Endothelial cell of umbilical vein (primary cell): ENCODE results near the gene KDM4B. TPM values are rescaled to one million over a fixed set of nuclear protein-coding genes. Genes with fewer than 3 reads are reported as not detected.

Experiments
- BruUV-seq: library from RNA; stranded (reverse); fragments of 400-500 nt; replicated peaks from 2 replicates; lab custom pipeline; 2021; lab: Mats Ljungman, UMichigan
- CTCF ChIA-PET: fragments of 300-600, 350-600 bp; sonication (Branson Sonifier 250); formaldehyde crosslinking; loops from one replicate; lab custom pipeline; 2021; ENCODE audit warnings: antibody characterized with exemption, inconsistent platforms; lab: Charles Lee
- POLR2A ChIA-PET: fragments of 300-600, 350-600 bp; sonication (Branson Sonifier 250); formaldehyde crosslinking; loops from one replicate; lab custom pipeline; 2021; ENCODE audit warnings: antibody characterized with exemption, inconsistent platforms; lab: Charles Lee
- DNase-seq: peaks from one replicate; pipeline ENCODE4 v3.0.0-alpha.2; 2011; ENCODE audit warnings: low read depth, low spot score
- FAIRE-seq: peaks from 2 replicates; lab custom pipeline; 2011; peaks lifted over from hg19 to GRCh38; lab: Jason Lieb, UNC
- H2AFZ ChIP-seq: 2 replicates; pipeline ENCODE4 v1.6.0; 2012; ENCODE audit warnings: low read depth, low read length, control low read depth, inconsistent platforms
- H3K27ac ChIP-seq: 2 replicates; pipeline ENCODE4 v1.5.1; 2011; ENCODE audit warnings: low read depth, mild to moderate bottlenecking, control low read depth, low read length, moderate library complexity; ENCODE audit not compliant: insufficient read depth
- H3K27me3 ChIP-seq, 2 experiments: 2 replicates each; pipeline versions ENCODE4 v1.6.0 to v1.6.1; 2011; ENCODE audit warnings: low read length in 2 of 2, mixed read lengths in 1 of 2; ENCODE audit not compliant: control insufficient read depth in 2 of 2, insufficient read depth in 2 of 2
- H3K36me3 ChIP-seq, 2 experiments: 2 replicates in 1 of 2; 3 replicates in 1 of 2; pipeline ENCODE4 v1.5.1; 2011; ENCODE audit warnings: low read length in 2 of 2, mild to moderate bottlenecking in 1 of 2, moderate library complexity in 1 of 2; ENCODE audit not compliant: control insufficient read depth in 2 of 2, insufficient read depth in 2 of 2; ENCODE audit errors: extremely low read depth in 1 of 2
- H3K4me1 ChIP-seq: 3 replicates; pipeline ENCODE4 v1.5.1; 2011; ENCODE audit warnings: mild to moderate bottlenecking, low read length; ENCODE audit not compliant: control insufficient read depth, insufficient read depth; ENCODE audit errors: extremely low read depth
- H3K4me2 ChIP-seq: 2 replicates; pipeline ENCODE4 v1.6.1; 2011; ENCODE audit warnings: low read length, control low read depth, mixed read lengths; ENCODE audit not compliant: insufficient read depth
- H3K4me3 ChIP-seq, 3 experiments: fragments of 200-600 bp in 1 of 3; sonication (generic), shearing (Covaris generic) in 1 of 3; replicated peaks in 1 of 3; 2 replicates each; pipeline ENCODE4 v1.5.1; 2011 to 2016; ENCODE audit warnings: control low read depth in 3 of 3, low read length in 3 of 3, mild to moderate bottlenecking in 2 of 3, inconsistent platforms in 1 of 3, low read depth in 1 of 3, moderate library complexity in 1 of 3; ENCODE audit not compliant: insufficient read depth in 1 of 3
- H3K79me2 ChIP-seq: 2 replicates; pipeline ENCODE4 v1.6.0; 2012; ENCODE audit warnings: low read length, inconsistent platforms; ENCODE audit not compliant: control insufficient read depth, insufficient read depth
- H3K9ac ChIP-seq: replicated peaks from 2 replicates; pipeline ENCODE3; 2011; ENCODE audit warnings: low read length, control low read depth; ENCODE audit not compliant: insufficient read depth; ENCODE audit errors: extremely low read depth
- H3K9me1 ChIP-seq: replicated peaks from 3 replicates; pipeline ENCODE4 v1.6.0; 2011; ENCODE audit warnings: mild to moderate bottlenecking, low read length; ENCODE audit not compliant: control insufficient read depth, insufficient read depth; ENCODE audit errors: extremely low read depth
- H3K9me3 ChIP-seq: replicated peaks from 2 replicates; pipeline ENCODE4 v1.5.1; 2012; ENCODE audit warnings: low read length, inconsistent platforms; ENCODE audit not compliant: control insufficient read depth, insufficient read depth
- H4K20me1 ChIP-seq: replicated peaks from 2 replicates; pipeline ENCODE3; 2011; ENCODE audit warnings: mild to moderate bottlenecking, low read length; ENCODE audit not compliant: control insufficient read depth, insufficient read depth; ENCODE audit errors: extremely low read depth
- CTCF ChIP-seq, 2 donors: IDR thresholded peaks; 1 replicate in 1 of 2; 2 replicates in 1 of 2; pipeline ENCODE4 v1.5.1; 2011; ENCODE audit warnings: low read length in 2 of 2, mild to moderate bottlenecking in 2 of 2, moderate library complexity in 2 of 2, control low read depth in 1 of 2, inconsistent platforms in 1 of 2, low read depth in 1 of 2; ENCODE audit not compliant: insufficient read depth in 1 of 2; ENCODE audit errors: extremely low read depth in 1 of 2
- EZH2 ChIP-seq: IDR thresholded peaks from 2 replicates; pipeline ENCODE4 v1.6.1; 2012; ENCODE audit warnings: borderline replicate concordance, low read depth, mild to moderate bottlenecking, moderate library complexity, low read length, inconsistent platforms; ENCODE audit not compliant: severe bottlenecking
- MYC ChIP-seq: IDR thresholded peaks from one replicate; pipeline ENCODE4 v1.6.1; 2011; ENCODE audit warnings: mild to moderate bottlenecking, low read depth, low read length
- POLR2A ChIP-seq: IDR thresholded peaks from 2 replicates; pipeline ENCODE4 v1.6.1; 2012; ENCODE audit warnings: low read depth, mild to moderate bottlenecking, control low read depth, low read length
- dilution Hi-C: fragments of 300-500 bp; cut with MboI; formaldehyde crosslinking; loops from one replicate; pipeline ENCODE4 v1.15.0; 2019; ENCODE audit warnings: low sequenced_read_pairs; ENCODE audit not compliant: extremely low pct_ligation_motif_present
- intact Hi-C: fragments of 100-400 bp; cut with micrococcal nuclease; formaldehyde crosslinking; loops from one replicate; pipeline ENCODE4 v1.10.0; 2022
- polyA plus RNA-seq, 4 experiments: library from polyadenylated mRNA; depleted of rRNA in 3 of 4; stranded (reverse) in 3 of 4; unstranded in 1 of 4; fragments of >200 nt; gene quantifications; 2 replicates each; pipeline versions ENCODE4 v1.2.1 to v1.2.3, GENCODE V29; 2011 to 2012; ENCODE audit warnings: missing spikeins in 1 of 4
- total RNA-seq: library from RNA; stranded (reverse); gene quantifications from 2 replicates; pipeline ENCODE4 v1.2.3, GENCODE V29; 2021
- TF ChIP-seq, protein P1 (sequence below): IDR thresholded peaks from 2 replicates; pipeline ENCODE4 v1.6.1; 2011; ENCODE audit not compliant: insufficient read depth, insufficient read length

The KDM4B gene
- total and polyA plus RNA-seq, 2 donors (not counting 3 experiments of a cell fraction or from before 2014, with no cell fraction given) = 12.4 to 37.2 TPM

DNA sequence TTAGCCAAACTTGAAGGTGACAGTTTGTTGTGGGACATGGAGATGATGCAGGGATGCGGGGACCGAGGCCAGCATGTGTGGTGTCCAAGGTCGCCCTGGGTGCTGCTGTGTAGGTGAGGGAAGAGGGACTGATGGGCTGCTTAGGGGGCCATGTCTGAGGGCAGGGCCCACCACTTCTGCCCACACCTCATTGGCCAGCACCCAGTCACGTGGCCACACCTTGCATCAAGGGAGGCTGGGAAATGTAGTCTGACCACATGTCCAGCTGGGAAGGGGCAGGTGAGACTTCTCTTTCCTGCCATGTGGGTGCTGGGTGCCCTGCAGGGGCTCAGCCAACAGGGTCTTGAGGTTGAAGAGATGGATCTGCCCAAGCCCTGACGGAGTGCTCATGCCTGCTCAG is 88.9 kb downstream of the KDM4B start:
- H3K79me2 ChIP-seq = no peaks in the 10 kb centered on the region
- H3K27me3 ChIP-seq = no peaks in the 10 kb centered on the region
- no peak overlapping the region for H3K9ac ChIP-seq
- dilution Hi-C loops (no loop called here), intact Hi-C loops (loop anchor here (5.0 kb wide), 1 partner anchor 69 kb away; no protein-coding TSS in a partner anchor)
- FAIRE-seq (no peak), DNase-seq (no peak)
- ChIA-PET CTCF (interaction anchor here (1.2 kb wide), 1 partner anchor 10 kb away, joined by 3 read pairs; no protein-coding TSS in a partner anchor), POLR2A (no interaction called here)
- H3K4me1 ChIP-seq = no peaks in the 10 kb centered on the region
- H3K4me3 ChIP-seq = no peak overlapping the region
- H4K20me1 ChIP-seq = no peaks in the 10 kb centered on the region
- TF ChIP-seq MYC (no peak), CTCF (IDR thresholded peaks at IDR 0.05; ENCODE audit: extremely low read depth in 1 of 2, insufficient read depth in 1 of 2, low read depth in 1 of 2, low read length in 2 of 2) (no peak), EZH2 (no peak), POLR2A (no peak)
- TF ChIP-seq, protein P1, sequence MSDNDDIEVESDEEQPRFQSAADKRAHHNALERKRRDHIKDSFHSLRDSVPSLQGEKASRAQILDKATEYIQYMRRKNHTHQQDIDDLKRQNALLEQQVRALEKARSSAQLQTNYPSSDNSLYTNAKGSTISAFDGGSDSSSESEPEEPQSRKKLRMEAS = no peak
- H3K27ac ChIP-seq = no peak overlapping the region
- peaks cover 0 to 9% of the 10 kb centered on the region in 2 experiments for H3K36me3 ChIP-seq
- no peak overlapping the region for H2AFZ ChIP-seq
- no peaks in the 10 kb centered on the region for H3K9me3 ChIP-seq
- no peaks in the 10 kb centered on the region for H3K9me1 ChIP-seq
- no TSS peak for BruUV-seq
- H3K4me2 ChIP-seq = no peak overlapping the region
